CD4-positive, alpha-beta T cell treated with Interleukin-4 for 4 hours (primary cell): ENCODE measurements around the gene KMT2A.
"Not testable (repeated sequence)": the region's sequence is repeated elsewhere in the genome, so short reads cannot be mapped to it uniquely, and the experiment has no call there.

ENCODE experiments used
- DNase-seq: peaks from one replicate; pipeline ENCODE4 v3.0.0-alpha.2; 2020

KMT2A gene

DNA sequence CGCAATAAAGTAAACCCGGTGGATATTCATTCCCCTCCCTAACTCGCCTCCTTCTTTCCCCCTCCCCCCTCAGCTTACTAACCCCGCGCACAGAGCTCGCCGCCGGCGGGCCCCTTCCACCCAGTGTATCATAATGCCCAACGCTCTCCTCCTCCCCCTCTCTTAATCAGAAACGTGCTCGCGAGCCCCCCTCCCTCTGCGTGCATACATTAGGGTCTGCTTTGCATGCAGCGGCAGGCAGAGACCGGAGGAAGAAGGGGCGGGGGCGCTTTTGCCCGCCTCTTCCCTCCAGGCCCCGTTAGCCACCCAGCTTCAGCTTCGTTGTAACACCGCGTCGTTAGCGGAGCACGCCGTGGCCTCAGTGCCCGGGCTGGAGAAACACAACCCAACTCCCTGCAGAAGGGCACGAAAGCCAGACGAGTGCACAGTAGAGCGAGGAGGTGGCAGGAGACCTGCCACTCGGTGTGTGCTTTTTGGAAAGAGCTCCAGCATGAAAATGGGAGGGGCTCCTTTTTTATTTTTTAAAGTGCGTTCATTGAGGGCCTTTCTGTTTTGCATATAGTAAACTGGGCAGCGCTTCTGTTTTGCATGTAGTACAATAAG, 901 bp upstream of the KMT2A start:
- peak; percentile 69 for DNase-seq

DNA sequence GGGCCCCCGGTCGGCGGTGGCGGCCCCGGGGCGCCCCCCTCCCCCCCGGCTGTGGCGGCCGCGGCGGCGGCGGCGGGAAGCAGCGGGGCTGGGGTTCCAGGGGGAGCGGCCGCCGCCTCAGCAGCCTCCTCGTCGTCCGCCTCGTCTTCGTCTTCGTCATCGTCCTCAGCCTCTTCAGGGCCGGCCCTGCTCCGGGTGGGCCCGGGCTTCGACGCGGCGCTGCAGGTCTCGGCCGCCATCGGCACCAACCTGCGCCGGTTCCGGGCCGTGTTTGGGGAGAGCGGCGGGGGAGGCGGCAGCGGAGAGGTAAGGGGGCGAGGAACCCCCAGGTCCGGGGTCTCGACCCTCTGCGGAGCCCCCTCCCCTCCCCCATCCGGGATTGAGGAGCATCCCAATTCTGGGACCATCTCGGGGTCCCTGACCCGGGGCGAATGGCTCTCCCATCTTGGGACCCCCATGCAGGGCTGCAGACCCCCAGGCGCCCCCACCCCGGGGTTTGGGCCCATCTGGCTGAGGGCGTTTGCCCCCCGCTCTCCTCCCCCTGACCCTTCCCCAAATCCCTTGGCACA, 431 bp downstream of the KMT2A start:
- peak; percentile 38 for DNase-seq

DNA sequence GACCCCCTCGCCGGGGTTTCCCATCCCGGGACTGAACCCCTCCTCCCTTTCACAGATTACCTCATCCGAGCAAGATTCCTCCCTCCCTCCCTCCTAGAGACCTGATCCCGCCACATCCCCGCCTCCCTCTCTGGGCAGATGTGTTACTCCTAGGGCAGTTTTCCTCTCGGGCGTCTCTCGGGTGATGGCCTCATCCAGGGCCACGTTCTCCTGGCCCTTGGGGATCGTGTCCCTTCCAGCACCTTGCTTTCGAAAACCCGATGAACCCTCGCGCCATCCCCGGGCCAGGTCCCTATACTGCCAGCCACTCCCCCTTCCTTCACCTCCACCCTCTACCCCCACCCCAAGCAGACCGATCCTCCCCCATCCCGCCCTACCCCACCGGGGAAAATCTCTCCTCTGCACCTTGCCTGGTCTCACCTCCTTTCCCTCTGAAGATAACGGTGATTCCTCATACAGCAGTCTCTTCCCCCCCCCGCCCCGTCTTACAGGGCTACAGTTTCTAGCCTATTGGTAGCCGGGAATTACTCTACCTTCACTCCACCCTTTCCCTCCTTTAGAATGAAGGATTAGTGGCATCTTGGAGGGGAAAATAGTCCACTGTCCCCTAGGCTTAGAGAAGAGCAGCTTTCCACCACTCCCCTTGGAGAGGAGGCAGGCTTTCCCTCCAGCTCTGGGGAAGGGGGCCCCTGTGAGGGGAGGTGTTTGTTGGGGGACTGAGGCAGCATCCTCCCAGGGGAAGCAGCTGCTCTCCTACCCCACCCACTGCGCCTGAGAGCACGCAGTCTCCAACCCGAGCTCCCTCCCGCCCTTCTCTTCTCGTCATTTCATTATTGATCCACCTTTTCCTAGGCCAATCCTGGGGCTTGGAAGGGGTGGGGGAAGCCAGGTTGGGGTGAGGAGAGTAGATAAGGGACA, 1.2 kb downstream of the KMT2A start:
- DNase-seq = peak; percentile 42

DNA sequence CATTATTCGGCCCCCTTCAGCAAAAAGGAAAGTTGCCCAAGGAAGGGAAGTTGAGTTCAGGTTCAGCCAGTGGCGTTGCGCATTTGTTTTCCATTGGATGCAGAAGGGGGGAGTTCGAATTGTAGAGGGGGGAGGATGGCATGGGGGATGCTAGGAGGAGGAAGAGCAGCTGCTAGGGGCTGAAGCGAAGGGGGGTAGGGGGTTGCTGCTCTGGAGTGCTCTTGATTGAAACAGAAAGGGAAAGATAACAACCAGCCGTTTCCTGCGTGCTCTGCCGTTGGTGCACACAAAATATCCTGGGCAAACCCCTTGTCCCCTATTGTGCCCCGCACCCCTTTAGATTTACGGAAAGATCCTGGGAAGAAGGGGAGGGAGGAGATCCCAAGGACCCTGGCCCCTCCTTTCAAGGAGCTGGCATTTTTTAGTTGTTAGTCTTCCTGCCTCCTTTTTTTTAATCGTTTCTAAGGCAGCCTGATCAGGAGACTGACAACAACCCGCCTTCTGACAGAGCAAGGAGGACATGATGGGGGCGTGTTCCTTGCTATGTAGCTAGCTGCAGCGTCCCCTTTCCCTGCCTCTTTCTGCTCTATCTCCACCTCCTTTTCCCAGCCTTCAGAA, 2.1 kb downstream of the KMT2A start:
- peak; percentile 51 for DNase-seq

DNA sequence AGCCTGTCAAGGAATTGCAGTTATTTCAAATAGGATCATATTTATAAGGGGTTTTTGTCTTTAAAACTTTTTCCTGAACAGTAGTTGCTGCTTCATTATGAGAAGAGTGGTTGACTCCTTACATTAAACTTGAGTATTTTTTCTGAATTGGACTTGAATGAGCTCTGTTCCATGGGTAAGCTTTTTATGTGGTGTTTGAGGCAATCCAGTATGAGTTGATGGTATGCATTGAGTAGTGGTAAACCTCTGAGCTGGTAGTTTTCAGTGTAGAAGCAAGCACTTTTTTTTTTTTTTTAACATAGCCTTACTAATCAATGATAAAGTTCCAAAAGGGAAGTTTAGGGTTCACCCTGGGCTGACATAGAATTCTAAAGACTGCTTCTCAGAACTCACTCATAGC, 3.4 kb downstream of the KMT2A start:
- DNase-seq = no peak

DNA sequence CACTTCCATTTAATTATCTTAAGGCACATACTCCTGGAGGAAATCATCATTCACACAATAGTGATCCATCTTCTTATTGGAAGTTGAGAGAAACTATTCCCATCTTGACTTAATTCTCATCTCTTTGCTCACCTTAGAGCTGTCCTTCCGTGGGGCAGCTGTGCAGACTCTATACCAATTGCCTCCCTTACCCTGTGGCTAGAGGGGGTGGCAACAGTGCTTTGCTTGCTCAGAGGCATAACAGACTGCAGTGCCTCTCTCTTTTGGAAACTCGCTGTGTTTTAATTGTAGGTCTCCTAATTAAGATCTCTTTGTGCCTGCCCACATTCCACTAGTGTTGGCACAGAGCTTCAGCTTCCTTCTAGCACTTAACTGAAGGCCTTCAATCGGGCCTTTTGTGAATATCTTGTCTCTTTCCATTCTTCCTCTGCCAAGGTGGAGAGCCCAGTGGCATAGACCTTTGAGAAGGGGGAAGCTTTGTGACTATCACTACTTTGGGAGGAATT, 5.5 kb downstream of the KMT2A start:
- DNase-seq = no peak

DNA sequence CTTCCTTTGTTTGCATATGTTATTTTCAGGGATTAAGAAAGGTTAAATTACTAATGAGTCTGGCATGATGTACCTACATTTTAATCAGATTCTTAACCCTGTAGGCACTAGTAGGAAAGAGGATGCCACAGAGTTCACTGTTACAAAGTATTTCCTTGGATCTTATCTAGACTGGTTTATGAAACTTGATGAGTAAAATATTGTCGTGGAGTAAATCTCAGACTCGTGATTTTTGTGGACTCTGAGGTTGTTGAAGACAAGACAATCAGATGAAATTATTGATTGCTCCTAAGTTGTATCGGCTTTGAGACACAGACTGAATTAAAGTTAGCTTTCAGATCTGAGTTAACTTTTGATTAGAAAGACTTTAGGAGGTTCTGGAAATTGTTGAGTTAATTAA, 6.0 kb downstream of the KMT2A start:
- no peak for DNase-seq

DNA sequence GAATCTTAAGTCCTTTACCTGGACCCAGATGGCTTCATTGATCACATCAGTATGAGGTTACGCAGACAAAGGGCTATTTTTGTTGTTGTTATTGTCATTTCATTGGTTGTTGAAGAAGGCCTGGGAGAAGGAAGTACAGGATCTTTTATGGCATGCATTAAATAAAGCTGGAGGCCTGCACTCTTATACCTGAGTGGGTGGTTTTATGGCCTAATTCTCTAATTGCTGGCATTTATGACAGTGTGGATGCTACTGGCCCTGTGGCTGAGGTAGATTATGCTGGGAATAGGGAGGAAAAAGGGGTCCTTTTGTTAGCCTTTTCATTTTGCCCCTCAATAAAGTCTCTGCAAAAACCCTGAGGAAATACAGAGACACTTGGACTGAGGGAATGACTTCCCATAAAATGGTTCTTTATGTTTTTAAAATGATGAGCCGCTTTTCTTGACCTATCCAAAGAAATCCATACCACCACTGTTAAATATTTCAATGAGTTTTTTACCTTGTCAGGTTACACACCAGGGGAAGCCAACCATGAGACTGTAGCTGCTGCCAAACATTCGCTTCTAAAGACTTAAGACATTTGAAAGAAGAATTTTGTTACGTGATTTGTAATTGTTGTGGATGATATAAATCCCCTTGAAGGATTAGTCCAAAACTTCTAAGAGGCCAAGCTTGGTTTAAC, 6.8 kb downstream of the KMT2A start:
- no peak for DNase-seq

DNA sequence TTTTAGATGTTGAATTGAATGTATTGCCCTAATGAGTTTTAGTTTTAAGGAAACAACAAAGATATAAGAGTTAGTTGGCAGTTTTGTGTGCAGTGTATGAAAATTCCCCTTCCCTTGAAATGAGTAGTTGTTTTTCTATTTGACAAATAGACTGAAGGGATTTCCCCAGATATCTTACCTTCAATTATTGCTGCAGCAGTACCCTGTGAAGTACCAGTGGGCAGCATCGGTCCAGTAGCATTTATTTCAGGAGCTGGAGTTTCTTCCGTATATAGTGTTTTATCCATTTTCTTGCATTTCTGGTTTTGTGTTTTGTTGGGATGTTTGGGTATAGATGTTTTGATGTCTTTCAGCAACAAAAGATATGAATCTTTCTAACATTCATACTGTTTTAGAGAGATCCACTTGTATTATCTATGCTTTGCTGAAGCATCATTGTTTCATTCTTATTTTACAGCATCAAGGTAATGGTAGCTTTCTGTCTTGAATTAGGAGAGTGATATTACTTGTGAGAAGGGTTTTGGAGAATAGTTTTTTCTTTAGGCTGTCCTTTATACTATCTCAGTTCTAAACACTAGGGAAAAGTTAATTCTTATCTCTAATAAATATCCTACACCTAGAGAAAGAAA, 7.4 kb downstream of the KMT2A start:
- peak; percentile 54 for DNase-seq

DNA sequence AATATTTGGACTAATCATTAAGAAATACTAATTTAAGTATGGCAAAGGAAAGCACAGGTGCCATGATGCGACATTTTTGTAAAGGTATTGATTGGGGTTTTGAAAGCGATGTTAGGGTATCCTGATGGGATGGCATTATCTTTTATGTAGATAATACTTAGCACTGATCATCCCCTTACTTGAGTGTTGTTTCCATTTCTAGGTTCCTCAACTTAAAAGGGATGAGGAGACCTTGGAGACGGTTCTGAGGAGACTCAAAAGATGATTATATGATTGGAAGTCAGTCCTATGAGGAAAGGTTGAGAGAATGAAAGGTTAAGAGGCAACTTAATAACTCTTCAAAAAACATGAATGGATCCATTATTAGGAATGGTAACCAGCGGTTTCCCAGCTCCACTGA, 11.1 kb downstream of the KMT2A start:
- no peak for DNase-seq

DNA sequence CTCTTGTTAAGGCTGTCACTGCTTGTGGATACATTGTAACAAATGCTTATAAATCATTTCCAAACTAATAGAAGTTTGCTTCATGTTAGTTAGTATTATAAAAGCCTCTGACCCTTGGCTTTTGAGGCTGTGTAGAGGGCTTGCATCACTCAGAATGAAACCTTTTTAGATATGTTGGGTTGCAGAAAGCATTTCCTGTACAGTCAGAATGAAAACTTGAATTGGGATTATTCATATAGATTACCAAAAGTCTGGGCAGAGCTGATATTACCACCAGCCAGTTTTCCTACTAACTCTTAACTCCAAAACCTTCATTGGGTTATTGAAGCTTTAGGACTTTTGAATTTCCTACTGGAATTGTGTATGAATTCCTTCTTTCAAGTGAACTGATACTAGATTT, 12.0 kb downstream of the KMT2A start:
- no peak for DNase-seq

DNA sequence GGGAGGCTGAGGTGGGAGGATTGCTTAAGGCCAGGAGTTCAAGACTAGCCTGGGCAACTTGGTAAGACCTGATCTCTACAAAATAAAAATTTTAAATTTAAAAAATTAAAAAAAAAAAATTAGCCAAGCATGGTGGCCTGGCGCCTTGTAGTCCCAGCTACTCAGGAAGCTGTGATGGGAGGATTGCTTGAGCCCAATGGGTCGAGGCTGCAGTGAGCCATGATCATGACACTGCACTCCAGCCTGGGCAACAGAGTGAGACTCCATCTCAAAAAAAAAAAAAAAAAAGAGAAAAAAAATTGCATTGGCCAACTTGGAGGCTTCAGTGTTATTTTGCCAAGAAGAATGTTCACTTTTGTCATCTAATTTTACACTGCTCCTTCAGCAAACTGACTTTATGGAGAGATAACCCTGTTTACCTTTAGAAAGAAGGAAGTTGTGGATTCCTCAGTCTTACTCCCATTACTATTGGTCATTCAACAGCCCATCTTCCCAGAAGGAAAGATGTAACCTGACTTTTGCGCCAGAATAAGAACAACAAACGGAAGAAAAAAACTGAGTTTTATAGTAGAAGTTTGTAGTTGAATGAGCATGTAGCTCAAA, 13.1 kb downstream of the KMT2A start:
- no peak for DNase-seq

DNA sequence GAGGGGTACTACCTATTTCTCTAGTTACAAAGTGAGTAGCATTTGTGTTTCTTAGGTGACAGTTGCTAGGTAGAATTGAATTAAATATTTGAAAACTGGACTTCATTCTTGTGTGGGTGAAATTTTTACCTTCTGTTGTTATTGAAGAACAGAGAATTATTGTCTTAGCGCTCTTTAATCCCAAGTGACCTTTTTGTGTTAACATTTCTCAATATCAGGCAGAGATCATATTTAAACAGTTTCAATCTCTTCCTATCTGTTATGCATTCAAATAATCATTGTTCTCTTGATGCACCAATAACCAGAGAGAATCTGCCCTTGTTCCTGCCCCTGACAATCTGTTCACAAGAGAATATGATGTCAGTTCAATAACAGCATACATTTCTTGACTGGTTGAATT, 14.2 kb downstream of the KMT2A start:
- DNase-seq = no peak

DNA sequence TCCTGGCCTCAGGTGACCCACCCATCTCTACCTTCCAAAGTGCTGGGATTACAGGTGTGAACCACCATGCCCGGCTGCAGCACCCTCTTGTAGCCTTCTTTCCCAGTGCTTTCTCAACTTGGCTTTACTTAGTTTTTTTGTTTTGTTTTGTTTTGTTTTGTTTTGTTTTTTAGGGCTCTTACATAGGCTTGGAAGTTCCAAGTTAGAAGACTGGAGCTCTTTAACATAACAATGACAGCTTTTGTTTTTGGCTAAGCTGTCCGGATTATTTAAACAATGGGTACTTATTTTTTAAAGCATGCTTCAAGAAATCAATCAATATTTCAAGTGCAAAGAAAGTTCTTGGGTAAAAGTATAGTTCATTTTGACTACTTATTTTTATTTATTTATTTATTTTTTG, 25.9 kb downstream of the KMT2A start:
- no peak for DNase-seq

DNA sequence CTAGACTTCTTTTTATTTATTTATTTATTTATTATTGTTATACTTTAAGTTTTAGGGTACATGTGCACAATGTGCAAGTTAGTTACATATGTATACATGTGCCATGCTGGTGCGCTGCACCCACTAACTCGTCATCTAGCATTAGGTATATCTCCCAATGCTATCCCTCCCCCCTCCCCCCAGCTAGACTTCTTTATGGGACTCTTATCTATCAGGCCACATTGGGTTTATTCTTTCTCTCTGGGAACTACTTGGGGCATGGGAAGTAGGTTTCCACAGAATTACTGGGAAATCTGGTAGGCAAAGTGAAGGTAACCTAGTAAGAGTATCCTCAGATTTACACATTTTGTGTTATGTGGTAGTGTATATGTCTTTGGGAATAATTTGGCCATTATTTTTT, 32.7 kb downstream of the KMT2A start:
- DNase-seq = not testable (repeated sequence)

DNA sequence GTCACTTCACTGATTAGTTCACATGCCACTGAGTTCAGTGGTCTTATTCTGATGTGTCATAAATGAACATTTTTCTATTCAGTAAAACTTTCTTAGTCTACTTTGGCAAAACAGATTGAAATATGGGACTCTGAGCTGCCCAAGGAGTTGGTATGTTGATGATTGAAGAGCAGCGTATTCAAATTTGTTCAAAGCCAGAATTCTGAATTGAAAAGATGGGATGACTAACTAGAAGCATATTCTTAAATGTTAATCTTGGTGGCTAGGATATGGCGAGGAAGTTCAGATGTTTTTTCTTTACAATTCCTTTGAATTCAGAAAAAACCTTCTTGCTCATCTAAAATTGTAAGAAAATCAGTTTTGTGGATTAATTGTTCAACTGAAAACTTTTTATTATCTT, 34.7 kb downstream of the KMT2A start:
- no peak for DNase-seq

DNA sequence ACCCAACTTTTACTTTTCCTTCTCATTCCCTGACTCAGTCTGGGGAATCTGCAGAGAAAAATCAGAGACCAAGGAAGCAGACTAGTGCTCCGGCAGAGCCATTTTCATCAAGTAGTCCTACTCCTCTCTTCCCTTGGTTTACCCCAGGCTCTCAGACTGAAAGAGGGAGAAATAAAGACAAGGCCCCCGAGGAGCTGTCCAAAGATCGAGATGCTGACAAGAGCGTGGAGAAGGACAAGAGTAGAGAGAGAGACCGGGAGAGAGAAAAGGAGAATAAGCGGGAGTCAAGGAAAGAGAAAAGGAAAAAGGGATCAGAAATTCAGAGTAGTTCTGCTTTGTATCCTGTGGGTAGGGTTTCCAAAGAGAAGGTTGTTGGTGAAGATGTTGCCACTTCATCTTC, 37.2 kb downstream of the KMT2A start:
- DNase-seq = no peak

DNA sequence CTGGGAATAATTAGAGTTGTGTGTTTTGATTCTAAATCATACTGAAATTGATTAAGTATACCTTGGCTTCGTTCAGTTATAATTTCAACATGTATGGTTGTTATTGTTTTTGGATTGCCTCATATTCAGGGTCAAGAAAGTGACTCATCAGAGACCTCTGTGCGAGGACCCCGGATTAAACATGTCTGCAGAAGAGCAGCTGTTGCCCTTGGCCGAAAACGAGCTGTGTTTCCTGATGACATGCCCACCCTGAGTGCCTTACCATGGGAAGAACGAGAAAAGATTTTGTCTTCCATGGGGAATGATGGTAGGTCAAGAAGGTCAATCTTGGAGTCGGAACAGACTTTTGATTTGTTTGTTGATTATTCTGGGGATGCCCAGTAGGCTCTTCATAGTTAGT, 40.4 kb downstream of the KMT2A start:
- no peak for DNase-seq

DNA sequence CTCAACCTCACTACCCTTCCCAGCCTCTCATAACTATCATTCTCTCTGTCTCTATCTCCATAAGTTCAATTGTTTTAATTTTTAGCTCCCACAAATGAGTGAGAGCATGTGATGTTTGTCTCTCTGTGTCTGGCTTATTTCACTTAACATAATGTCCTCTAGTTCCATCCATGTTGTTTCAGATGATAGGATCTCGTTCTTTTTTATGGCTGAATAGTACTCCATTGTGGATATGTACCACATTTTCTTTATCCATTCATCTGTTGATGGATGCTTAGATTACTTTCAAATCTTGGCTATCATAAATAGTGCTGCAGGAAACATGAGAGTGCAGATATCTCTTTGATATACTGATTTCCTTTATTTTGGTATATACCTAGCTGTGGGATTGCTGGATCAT, 44.9 kb downstream of the KMT2A start:
- DNase-seq = not testable (repeated sequence)

DNA sequence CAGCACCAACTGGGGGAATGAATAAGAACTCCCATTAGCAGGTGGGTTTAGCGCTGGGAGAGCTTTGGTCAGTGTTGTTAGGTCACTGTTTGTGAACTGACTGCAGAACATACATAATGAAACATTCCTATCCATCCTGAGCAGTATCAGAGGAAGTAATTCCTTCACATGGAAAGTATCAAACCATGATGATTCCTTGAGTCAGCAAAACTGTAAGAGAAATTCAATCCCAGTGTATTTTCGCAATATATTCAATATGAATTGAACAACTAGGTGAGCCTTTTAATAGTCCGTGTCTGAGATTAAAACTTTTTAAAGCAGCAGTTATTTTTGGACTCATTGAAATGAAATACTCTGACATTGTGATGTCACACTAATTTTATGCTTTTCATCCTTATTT, 48.1 kb downstream of the KMT2A start:
- no peak for DNase-seq

DNA sequence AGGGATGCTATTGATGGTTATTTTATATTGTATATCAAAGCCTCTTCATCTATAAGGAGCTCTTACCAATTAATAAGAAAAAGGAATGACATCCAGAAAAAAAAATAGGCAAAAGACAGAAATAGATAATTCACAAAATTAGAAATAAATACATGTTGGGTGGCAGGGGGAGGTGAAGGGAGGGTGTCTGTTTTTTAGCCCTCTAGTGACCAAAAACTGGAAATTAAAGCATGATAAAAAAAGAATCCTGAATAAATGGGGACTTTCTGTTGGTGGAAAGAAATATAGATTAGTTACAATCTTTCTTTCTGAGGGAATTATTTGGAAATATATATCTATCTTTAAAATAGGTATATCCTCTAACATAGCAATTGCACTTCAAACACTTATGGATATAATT, 49.0 kb downstream of the KMT2A start:
- DNase-seq = no peak

DNA sequence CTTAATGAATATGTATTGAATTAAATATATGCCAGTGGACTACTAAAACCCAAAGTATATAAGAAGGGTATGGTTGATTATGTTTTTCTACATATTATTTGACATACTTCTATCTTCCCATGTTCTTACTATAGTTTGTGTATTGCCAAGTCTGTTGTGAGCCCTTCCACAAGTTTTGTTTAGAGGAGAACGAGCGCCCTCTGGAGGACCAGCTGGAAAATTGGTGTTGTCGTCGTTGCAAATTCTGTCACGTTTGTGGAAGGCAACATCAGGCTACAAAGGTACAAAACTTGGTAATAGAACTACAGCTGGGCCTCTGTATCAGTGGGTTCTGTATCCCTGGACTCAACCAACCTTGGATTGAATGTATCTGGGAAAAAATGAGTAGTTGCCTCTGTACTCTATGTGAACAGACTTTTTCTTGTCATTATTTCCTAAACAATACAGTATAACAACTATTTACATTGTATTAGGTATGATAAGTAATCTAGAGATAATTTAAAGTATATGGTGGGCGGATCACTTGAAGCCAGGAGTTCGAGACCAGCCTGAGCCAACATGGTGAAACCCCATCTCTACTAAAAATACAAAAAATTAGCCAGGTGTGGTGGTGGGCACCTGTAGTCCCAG, 52.3 kb downstream of the KMT2A start:
- peak; percentile 83 for DNase-seq
